Measurements from ENCODE around the gene SVOP.
"Not testable (repeated sequence)": the region's sequence is repeated elsewhere in the genome, so short reads cannot be mapped to it uniquely, and the experiment has no call there.

The SVOP gene

GRCh38 chr12:109020796-109021380 is at the start of gene SVOP:
Gene SVOP, minus strand, starts transcription at chr12:109021068. Its CDS starts 200 bp downstream, at chr12:109020868.
- H3K27ac ChIP-seq (ENCODE audit: low read depth, low read length): no peak within 1 kb of the TSS

GRCh38 chr12:109069307-109070271 is 48.7 kb upstream of the SVOP start:
- H3K27ac ChIP-seq (ENCODE audit: low read depth, low read length): no peak overlapping the region
- H3K27me3 ChIP-seq (ENCODE audit: control insufficient read depth, insufficient read depth, low read length): no peaks in the 10 kb centered on the region
- peak overlapping the region; percentile 1 for H3K9ac ChIP-seq (ENCODE audit: low read length)
- H3K9me3 ChIP-seq (ENCODE audit: control insufficient read depth, insufficient read depth, low read depth, low read length): no peaks in the 10 kb centered on the region
- peaks cover 17% of the 10 kb centered on the region for H3K4me1 ChIP-seq (ENCODE audit: control insufficient read depth, insufficient read depth, low read length)
- H3K36me3 ChIP-seq (ENCODE audit: control insufficient read depth, insufficient read depth, low read length): peaks cover 11% of the 10 kb centered on the region
- peak overlapping the region; percentile 37; the same call in 1 of the 2 replicates for H3K4me3 ChIP-seq (ENCODE audit: low read depth, low read length)

More at GRCh38 chr12:109020796-109021380, at the start of gene SVOP:
- Histone ChIP-seq H3K36me3 (ENCODE audit: control insufficient read depth, insufficient read depth, low read length) (no peaks in the 10 kb centered on the region), H3K4me1 (ENCODE audit: control insufficient read depth, insufficient read depth, low read length) (no peaks in the 10 kb centered on the region), H3K4me3 (ENCODE audit: low read depth, low read length) (peak within 1 kb of the TSS; percentile 52), H3K9ac (ENCODE audit: low read length) (no peak within 1 kb of the TSS), H3K9me3 (ENCODE audit: control insufficient read depth, insufficient read depth, low read depth, low read length) (no peaks in the 10 kb centered on the region), H3K27me3 (ENCODE audit: control insufficient read depth, insufficient read depth, low read length) (peaks cover 6% of the 10 kb centered on the region; the same call in 1 of the 2 replicates)

- Histone ChIP-seq H3K27ac (ENCODE audit: low read depth, low read length) (no peak overlapping the region), H3K27me3 (ENCODE audit: control insufficient read depth, insufficient read depth, low read length) (no peaks in the 10 kb centered on the region), H3K4me3 (ENCODE audit: low read depth, low read length) (no peak overlapping the region), H3K9ac (ENCODE audit: low read length) (no peak overlapping the region), H3K4me1 (ENCODE audit: control insufficient read depth, insufficient read depth, low read length) (peaks cover 17% of the 10 kb centered on the region), H3K36me3 (ENCODE audit: control insufficient read depth, insufficient read depth, low read length) (no peaks in the 10 kb centered on the region), H3K9me3 (ENCODE audit: control insufficient read depth, insufficient read depth, low read depth, low read length) (no peaks in the 10 kb centered on the region)
Measured at GRCh38 chr12:109065853-109066193, 45.0 kb upstream of the SVOP start.

GRCh38 chr12:109065154-109065852 is 44.4 kb upstream of the SVOP start:
- Histone ChIP-seq H3K9me3 (ENCODE audit: control insufficient read depth, insufficient read depth, low read depth, low read length) (no peaks in the 10 kb centered on the region), H3K9ac (ENCODE audit: low read length) (no peak overlapping the region), H3K36me3 (ENCODE audit: control insufficient read depth, insufficient read depth, low read length) (no peaks in the 10 kb centered on the region), H3K4me3 (ENCODE audit: low read depth, low read length) (no peak overlapping the region), H3K27ac (ENCODE audit: low read depth, low read length) (no peak overlapping the region), H3K27me3 (ENCODE audit: control insufficient read depth, insufficient read depth, low read length) (no peaks in the 10 kb centered on the region), H3K4me1 (ENCODE audit: control insufficient read depth, insufficient read depth, low read length) (peaks cover 14% of the 10 kb centered on the region)

GRCh38 chr12:109064143-109064542 is 43.3 kb upstream of the SVOP start:
- no peaks in the 10 kb centered on the region for H3K27me3 ChIP-seq (ENCODE audit: control insufficient read depth, insufficient read depth, low read length)
- no peak overlapping the region for H3K27ac ChIP-seq (ENCODE audit: low read depth, low read length)
- no peaks in the 10 kb centered on the region for H3K36me3 ChIP-seq (ENCODE audit: control insufficient read depth, insufficient read depth, low read length)
- H3K9me3 ChIP-seq (ENCODE audit: control insufficient read depth, insufficient read depth, low read depth, low read length): no peaks in the 10 kb centered on the region
- no peak overlapping the region for H3K9ac ChIP-seq (ENCODE audit: low read length)
- H3K4me1 ChIP-seq (ENCODE audit: control insufficient read depth, insufficient read depth, low read length): peaks cover 4% of the 10 kb centered on the region; the same call in 1 of the 2 replicates
- H3K4me3 ChIP-seq (ENCODE audit: low read depth, low read length): no peak overlapping the region

- Histone ChIP-seq H3K4me1 (ENCODE audit: control insufficient read depth, insufficient read depth, low read length) (no peaks in the 10 kb centered on the region), H3K4me3 (ENCODE audit: low read depth, low read length) (no peak overlapping the region), H3K27me3 (ENCODE audit: control insufficient read depth, insufficient read depth, low read length) (no peaks in the 10 kb centered on the region), H3K9ac (ENCODE audit: low read length) (no peak overlapping the region), H3K9me3 (ENCODE audit: control insufficient read depth, insufficient read depth, low read depth, low read length) (no peaks in the 10 kb centered on the region), H3K36me3 (ENCODE audit: control insufficient read depth, insufficient read depth, low read length) (no peaks in the 10 kb centered on the region), H3K27ac (ENCODE audit: low read depth, low read length) (no peak overlapping the region)
Measured at GRCh38 chr12:109058773-109059172, 37.9 kb upstream of the SVOP start.

- no peaks in the 10 kb centered on the region for H3K9me3 ChIP-seq (ENCODE audit: control insufficient read depth, insufficient read depth, low read depth, low read length)
- H3K4me3 ChIP-seq (ENCODE audit: low read depth, low read length): no peak overlapping the region
- H3K27ac ChIP-seq (ENCODE audit: low read depth, low read length): no peak overlapping the region
- no peak overlapping the region for H3K9ac ChIP-seq (ENCODE audit: low read length)
- no peaks in the 10 kb centered on the region for H3K27me3 ChIP-seq (ENCODE audit: control insufficient read depth, insufficient read depth, low read length)
- no peaks in the 10 kb centered on the region for H3K36me3 ChIP-seq (ENCODE audit: control insufficient read depth, insufficient read depth, low read length)
- H3K4me1 ChIP-seq (ENCODE audit: control insufficient read depth, insufficient read depth, low read length): no peaks in the 10 kb centered on the region
Measured at GRCh38 chr12:109057376-109057775, 36.5 kb upstream of the SVOP start.

- no peaks in the 10 kb centered on the region for H3K27me3 ChIP-seq (ENCODE audit: control insufficient read depth, insufficient read depth, low read length)
- H3K4me3 ChIP-seq (ENCODE audit: low read depth, low read length): no peak overlapping the region
- no peak overlapping the region for H3K9ac ChIP-seq (ENCODE audit: low read length)
- H3K9me3 ChIP-seq (ENCODE audit: control insufficient read depth, insufficient read depth, low read depth, low read length): no peaks in the 10 kb centered on the region
- H3K36me3 ChIP-seq (ENCODE audit: control insufficient read depth, insufficient read depth, low read length): no peaks in the 10 kb centered on the region
- H3K27ac ChIP-seq (ENCODE audit: low read depth, low read length): no peak overlapping the region
- no peaks in the 10 kb centered on the region for H3K4me1 ChIP-seq (ENCODE audit: control insufficient read depth, insufficient read depth, low read length)
Measured at GRCh38 chr12:109056891-109057290, 36.0 kb upstream of the SVOP start.

- Histone ChIP-seq H3K36me3 (ENCODE audit: control insufficient read depth, insufficient read depth, low read length) (no peaks in the 10 kb centered on the region), H3K27me3 (ENCODE audit: control insufficient read depth, insufficient read depth, low read length) (no peaks in the 10 kb centered on the region), H3K27ac (ENCODE audit: low read depth, low read length) (no peak overlapping the region), H3K9me3 (ENCODE audit: control insufficient read depth, insufficient read depth, low read depth, low read length) (no peaks in the 10 kb centered on the region), H3K4me1 (ENCODE audit: control insufficient read depth, insufficient read depth, low read length) (no peaks in the 10 kb centered on the region), H3K9ac (ENCODE audit: low read length) (no peak overlapping the region), H3K4me3 (ENCODE audit: low read depth, low read length) (no peak overlapping the region)
Measured at GRCh38 chr12:109054520-109054919, 33.7 kb upstream of the SVOP start.

- H3K27me3 ChIP-seq (ENCODE audit: control insufficient read depth, insufficient read depth, low read length); H3K9me3 ChIP-seq (ENCODE audit: control insufficient read depth, insufficient read depth, low read depth, low read length); H3K36me3 ChIP-seq (ENCODE audit: control insufficient read depth, insufficient read depth, low read length); H3K4me3 ChIP-seq (ENCODE audit: low read depth, low read length); H3K4me1 ChIP-seq (ENCODE audit: control insufficient read depth, insufficient read depth, low read length); H3K27ac ChIP-seq (ENCODE audit: low read depth, low read length); H3K9ac ChIP-seq (ENCODE audit: low read length): not testable (repeated sequence)
Measured at GRCh38 chr12:109054124-109054513, 33.3 kb upstream of the SVOP start.
